Neural progenitor cell (in vitro differentiated cells): ENCODE results near the gene PLD2. TPM values are rescaled to one million over a fixed set of nuclear protein-coding genes. Genes with fewer than 3 reads are reported as not detected.
"Not testable (repeated sequence)": the region's sequence is repeated elsewhere in the genome, so short reads cannot be mapped to it uniquely, and the experiment has no call there.

Experiments used
- DNase-seq: peaks from one replicate; pipeline ENCODE4 v3.0.0-alpha.2; 2016; ENCODE audit warnings: low spot score
- H2AFZ ChIP-seq: fragments of 200-600 bp; sonication (generic); replicated peaks from 2 replicates; pipeline ENCODE4 v1.6.1; 2016; ENCODE audit warnings: antibody characterized with exemption
- H3F3A ChIP-seq: fragments of 200-600 bp; sonication (generic); 2 replicates; pipeline ENCODE4 v1.6.1; 2016; ENCODE audit warnings: antibody characterized with exemption, low read depth
- H3K27ac ChIP-seq: fragments of 200-600 bp; sonication (generic); 2 replicates; pipeline ENCODE4 v1.5.1; 2016; ENCODE audit warnings: mild to moderate bottlenecking
- H3K27me3 ChIP-seq: fragments of 200-600 bp; sonication (generic); 2 replicates; pipeline ENCODE4 v1.6.1; 2016; ENCODE audit warnings: mild to moderate bottlenecking, moderate library complexity
- H3K36me3 ChIP-seq: fragments of 200-600 bp; sonication (generic); 2 replicates; pipeline ENCODE4 v1.5.1; 2016
- H3K4me1 ChIP-seq: fragments of 200-600 bp; sonication (generic); 2 replicates; pipeline ENCODE4 v1.6.1; 2016; ENCODE audit warnings: mixed run types
- H3K4me2 ChIP-seq: fragments of 200-600 bp; sonication (generic); 2 replicates; pipeline ENCODE4 v1.6.1; 2016
- H3K4me3 ChIP-seq: fragments of 200-600 bp; sonication (generic); 2 replicates; pipeline ENCODE4 v1.5.1; 2016
- H3K79me2 ChIP-seq: fragments of 200-600 bp; sonication (generic); 2 replicates; pipeline ENCODE4 v1.6.1; 2016; ENCODE audit warnings: low read depth
- H3K9ac ChIP-seq: fragments of 200-600 bp; sonication (generic); 2 replicates; pipeline ENCODE4 v1.6.1; 2016
- H3K9me3 ChIP-seq: fragments of 200-600 bp; sonication (generic); 2 replicates; pipeline ENCODE4 v1.5.1; 2016; ENCODE audit warnings: low read depth
- H4K20me1 ChIP-seq: fragments of 200-600 bp; sonication (generic); 2 replicates; pipeline ENCODE4 v1.6.1; 2016; ENCODE audit warnings: low read depth
- H3K27ac Mint-ChIP-seq: 3 replicates; pipeline ENCODE4 v1.8.0; 2021; ENCODE audit warnings: mixed read lengths
- H3K27me3 Mint-ChIP-seq: 2 replicates; pipeline ENCODE4 v1.8.0; 2022; ENCODE audit warnings: low read depth, mild to moderate bottlenecking, inconsistent platforms, moderate library complexity, mixed read lengths; ENCODE audit not compliant: insufficient read depth
- H3K36me3 Mint-ChIP-seq: 3 replicates; pipeline ENCODE4 v1.8.0; 2021; ENCODE audit warnings: mixed read lengths
- H3K4me1 Mint-ChIP-seq: 3 replicates; pipeline ENCODE4 v1.8.0; 2021; ENCODE audit warnings: mixed read lengths
- H3K4me3 Mint-ChIP-seq: 3 replicates; pipeline ENCODE4 v1.8.0; 2021; ENCODE audit warnings: mild to moderate bottlenecking, moderate library complexity, mixed read lengths
- H3K9me3 Mint-ChIP-seq: 3 replicates; pipeline ENCODE4 v1.8.0; 2020; ENCODE audit warnings: mixed read lengths
- EZH2 ChIP-seq: fragments of 200-600 bp; sonication (generic); IDR thresholded peaks from 2 replicates; pipeline ENCODE4 v1.6.1; 2017; ENCODE audit warnings: antibody characterized with exemption, mild to moderate bottlenecking, moderate library complexity
- EZH2phosphoT487 ChIP-seq: fragments of 200-600 bp; sonication (generic); IDR thresholded peaks from 2 replicates; pipeline ENCODE4 v1.6.1; 2017; ENCODE audit warnings: antibody characterized with exemption
- total RNA-seq: library from RNA; depleted of rRNA; stranded (reverse); fragments of >200 nt; gene quantifications from 2 replicates; pipeline ENCODE4 v1.2.3, GENCODE V29; 2015; ENCODE audit warnings: low replicate concordance
- TF ChIP-seq, protein P1 (sequence below): fragments of 200-600 bp; sonication (generic); IDR thresholded peaks from 2 replicates; pipeline ENCODE4 v1.5.1; 2017; ENCODE audit warnings: antibody characterized with exemption, mild to moderate bottlenecking

Gene PLD2
- total RNA-seq, 1 donor from 2014 or later, result 23.8 TPM

GRCh38 chr17:4856271-4856936 is 49.5 kb downstream of the PLD2 start:
- H2AFZ ChIP-seq, result no peak overlapping the region
- no peak overlapping the region for H3K4me3 Mint-ChIP-seq
- no peak for TF ChIP-seq EZH2

GRCh38 chr17:4856937-4857314 is 50.0 kb downstream of the PLD2 start:
- H3K36me3 Mint-ChIP-seq, result peaks cover 17% of the 10 kb centered on the region
- H3K27me3 ChIP-seq, result no peaks in the 10 kb centered on the region
- DNase-seq, result no peak
- peaks cover 22% of the 10 kb centered on the region for H3K79me2 ChIP-seq
- peak overlapping the region; percentile 35 for H3K4me3 Mint-ChIP-seq
- H3K9ac ChIP-seq, result no peak overlapping the region
- no peaks in the 10 kb centered on the region for H3K9me3 ChIP-seq
- no peaks in the 10 kb centered on the region for H3K9me3 Mint-ChIP-seq
- peak overlapping the region; percentile 50 for H3K27ac Mint-ChIP-seq
- peaks cover 42% of the 10 kb centered on the region for H3K4me1 ChIP-seq
- H3K4me1 Mint-ChIP-seq, result peaks cover 47% of the 10 kb centered on the region
- H3K4me3 ChIP-seq, result no peak overlapping the region
- no peaks in the 10 kb centered on the region for H3K36me3 ChIP-seq
- peaks cover 2% of the 10 kb centered on the region for H3K27me3 Mint-ChIP-seq
- TF ChIP-seq EZH2, result no peak
- no peak for TF ChIP-seq EZH2phosphoT487
- TF ChIP-seq, protein P1, sequence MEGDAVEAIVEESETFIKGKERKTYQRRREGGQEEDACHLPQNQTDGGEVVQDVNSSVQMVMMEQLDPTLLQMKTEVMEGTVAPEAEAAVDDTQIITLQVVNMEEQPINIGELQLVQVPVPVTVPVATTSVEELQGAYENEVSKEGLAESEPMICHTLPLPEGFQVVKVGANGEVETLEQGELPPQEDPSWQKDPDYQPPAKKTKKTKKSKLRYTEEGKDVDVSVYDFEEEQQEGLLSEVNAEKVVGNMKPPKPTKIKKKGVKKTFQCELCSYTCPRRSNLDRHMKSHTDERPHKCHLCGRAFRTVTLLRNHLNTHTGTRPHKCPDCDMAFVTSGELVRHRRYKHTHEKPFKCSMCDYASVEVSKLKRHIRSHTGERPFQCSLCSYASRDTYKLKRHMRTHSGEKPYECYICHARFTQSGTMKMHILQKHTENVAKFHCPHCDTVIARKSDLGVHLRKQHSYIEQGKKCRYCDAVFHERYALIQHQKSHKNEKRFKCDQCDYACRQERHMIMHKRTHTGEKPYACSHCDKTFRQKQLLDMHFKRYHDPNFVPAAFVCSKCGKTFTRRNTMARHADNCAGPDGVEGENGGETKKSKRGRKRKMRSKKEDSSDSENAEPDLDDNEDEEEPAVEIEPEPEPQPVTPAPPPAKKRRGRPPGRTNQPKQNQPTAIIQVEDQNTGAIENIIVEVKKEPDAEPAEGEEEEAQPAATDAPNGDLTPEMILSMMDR, result no peak
- no peak overlapping the region for H3K4me2 ChIP-seq
- H4K20me1 ChIP-seq, result no peaks in the 10 kb centered on the region
- no peak overlapping the region for H2AFZ ChIP-seq
- peaks cover 25% of the 10 kb centered on the region for H3F3A ChIP-seq
- H3K27ac ChIP-seq, result no peak overlapping the region

More at GRCh38 chr17:4856271-4856936, 49.5 kb downstream of the PLD2 start:
- peaks cover 2% of the 10 kb centered on the region for H3K27me3 Mint-ChIP-seq
- Histone ChIP-seq H3K4me1 (peaks cover 44% of the 10 kb centered on the region), H3K27me3 (no peaks in the 10 kb centered on the region), H3K36me3 (no peaks in the 10 kb centered on the region), H3K9ac (no peak overlapping the region), H3K4me2 (no peak overlapping the region), H4K20me1 (peaks cover under 1% of the 10 kb centered on the region), H3K9me3 (no peaks in the 10 kb centered on the region), H3F3A (peaks cover 28% of the 10 kb centered on the region), H3K79me2 (peaks cover 18% of the 10 kb centered on the region), H3K4me3 (no peak overlapping the region), H3K27ac (no peak overlapping the region)
- H3K9me3 Mint-ChIP-seq, result no peaks in the 10 kb centered on the region
- H3K36me3 Mint-ChIP-seq, result peaks cover 17% of the 10 kb centered on the region
- no peak for DNase-seq
- H3K4me1 Mint-ChIP-seq, result peaks cover 47% of the 10 kb centered on the region
- H3K27ac Mint-ChIP-seq, result peak overlapping the region; percentile 50

DNA sequence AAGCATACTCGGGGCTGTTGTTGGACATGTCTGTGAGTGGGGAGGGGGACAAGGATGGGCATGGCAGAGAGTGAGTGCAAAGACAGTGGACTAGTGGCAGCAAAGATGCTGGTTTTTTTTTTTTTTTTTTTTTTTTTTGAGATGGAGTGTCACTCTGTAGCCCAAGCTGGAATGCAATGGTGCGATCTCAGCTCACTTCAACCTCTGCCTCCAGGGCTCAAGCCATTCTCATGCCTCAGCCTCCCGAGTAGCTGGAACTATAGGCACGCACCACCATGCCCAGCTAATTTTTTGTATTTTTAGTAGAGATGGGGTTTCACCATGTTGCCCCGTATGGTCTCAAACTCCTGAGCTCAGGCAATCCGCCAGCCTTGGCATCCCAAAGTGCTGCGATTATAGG is 50.4 kb downstream of the PLD2 start:
- H3K4me1 Mint-ChIP-seq, result peaks cover 42% of the 10 kb centered on the region
- not testable (repeated sequence) for H3K36me3 ChIP-seq, H3K27ac Mint-ChIP-seq, DNase-seq, H3K4me3 ChIP-seq, H3K27me3 Mint-ChIP-seq, H3K9me3 Mint-ChIP-seq, H3K9me3 ChIP-seq, H4K20me1 ChIP-seq, H3K27me3 ChIP-seq, H2AFZ ChIP-seq, H3K9ac ChIP-seq
- Histone ChIP-seq H3K27ac (peak overlapping the region; percentile 27), H3K4me1 (peaks cover 42% of the 10 kb centered on the region), H3K4me2 (peak overlapping the region; percentile 67), H3F3A (peaks cover 22% of the 10 kb centered on the region), H3K79me2 (peaks cover 22% of the 10 kb centered on the region)
- peak overlapping the region; percentile 35 for H3K4me3 Mint-ChIP-seq
- peaks cover 17% of the 10 kb centered on the region for H3K36me3 Mint-ChIP-seq

DNA sequence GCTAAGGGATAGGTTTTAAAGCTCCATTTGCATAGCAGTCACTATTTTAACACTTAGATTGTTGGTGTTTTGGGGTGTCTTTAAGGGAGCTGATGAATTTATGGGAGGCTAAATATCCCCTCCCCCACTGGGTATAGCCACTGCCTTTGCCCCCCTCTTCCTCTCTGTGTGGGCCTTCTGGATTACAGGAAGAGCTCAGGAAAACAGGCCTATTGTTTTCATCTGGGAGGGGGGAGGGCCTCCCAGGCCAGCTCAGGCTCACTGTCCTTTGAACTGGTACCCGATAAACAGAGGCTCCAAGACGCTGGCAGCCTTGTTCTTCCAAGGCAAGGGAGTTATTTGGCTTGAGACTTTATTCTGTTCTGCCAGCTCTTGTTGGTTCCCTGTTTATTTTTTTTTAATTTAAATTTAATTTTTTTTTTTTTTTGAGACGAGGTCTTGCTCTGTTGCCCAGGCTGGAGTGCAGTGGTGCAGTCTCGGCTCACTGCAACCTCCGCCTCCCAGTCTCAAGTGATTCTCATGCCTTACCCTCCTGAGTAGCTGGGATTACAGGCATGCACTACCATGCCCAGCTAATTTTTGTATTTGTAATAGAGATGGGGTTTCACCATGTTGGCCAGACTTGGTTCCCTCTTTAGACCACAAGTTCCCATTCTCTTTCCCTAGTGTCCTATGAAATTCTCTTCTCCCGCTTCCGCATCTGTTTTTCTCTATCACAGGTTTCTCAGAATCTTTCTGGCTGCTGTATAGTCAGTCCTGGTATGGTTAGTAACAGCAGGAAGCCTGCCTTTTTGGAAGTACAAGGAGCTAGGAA is 51.3 kb downstream of the PLD2 start:
- H3K27ac ChIP-seq, result peak overlapping the region; percentile 77
- peak; percentile 87 for DNase-seq
- no peak overlapping the region for H2AFZ ChIP-seq
- Mint-ChIP-seq H3K9me3 (no peaks in the 10 kb centered on the region), H3K27ac (peak overlapping the region; percentile 88), H3K36me3 (peaks cover 17% of the 10 kb centered on the region), H3K4me1 (peaks cover 42% of the 10 kb centered on the region), H3K4me3 (peak overlapping the region; percentile 24), H3K27me3 (peaks cover 2% of the 10 kb centered on the region)
- H3F3A ChIP-seq, result peaks cover 22% of the 10 kb centered on the region
- no peaks in the 10 kb centered on the region for H3K27me3 ChIP-seq
- H3K4me2 ChIP-seq, result peak overlapping the region; percentile 67
- H3K4me3 ChIP-seq, result peak overlapping the region; percentile 12
- H4K20me1 ChIP-seq, result no peaks in the 10 kb centered on the region
- H3K9ac ChIP-seq, result no peak overlapping the region
- peaks cover 42% of the 10 kb centered on the region for H3K4me1 ChIP-seq
- peaks cover 22% of the 10 kb centered on the region for H3K79me2 ChIP-seq
- H3K9me3 ChIP-seq, result no peaks in the 10 kb centered on the region
- no peak for TF ChIP-seq EZH2
- TF ChIP-seq, protein P1, result no peak
- TF ChIP-seq EZH2phosphoT487, result no peak
- H3K36me3 ChIP-seq, result no peaks in the 10 kb centered on the region
